ENCODE results near the gene GSK3B. TPM values are rescaled to one million over a fixed set of nuclear protein-coding genes. Genes with fewer than 3 reads are reported as not detected.
"Not testable (repeated sequence)": the region's sequence is repeated elsewhere in the genome, so short reads cannot be mapped to it uniquely, and the experiment has no call there.

GSK3B gene
- total RNA-seq, 6 experiments from 2014 or later = 14.4 to 19.4 (median 18.4) TPM

- Histone ChIP-seq H3K27me3 (no peaks in the 10 kb centered on the region), H3K27ac (no peak overlapping the region), H3K4me1 (peaks cover 0 to 5% (median 0%) of the 10 kb centered on the region in 4 donors), H3K36me3 (no peaks in the 10 kb centered on the region), H3K9me3 (no peaks in the 10 kb centered on the region), H3K4me3 (no peak overlapping the region)
- TF ChIP-seq POLR2A (IDR thresholded peaks at IDR 0.05) (no peak), CTCF (IDR thresholded peaks at IDR 0.05) (no peak)
- DNase-seq (no peak), ATAC-seq (no peak)
- intact Hi-C loops (cut with DNase I) = no loop called here
- 73% methylated on average over 3 of the region's 3 CpGs for WGBS (ENCODE audit: insufficient coverage, low coverage, low lambda C conversion rate, missing lambda C conversion rate)
Observed at GRCh38 chr3:120052677-120053076, 41.6 kb downstream of the GSK3B start.

- Histone ChIP-seq H3K9me3 (no peaks in the 10 kb centered on the region), H3K27me3 (no peaks in the 10 kb centered on the region), H3K36me3 (no peaks in the 10 kb centered on the region), H3K27ac (no peak overlapping the region), H3K4me1 (peaks cover 0 to 5% (median 0%) of the 10 kb centered on the region in 4 donors), H3K4me3 (no peak overlapping the region)
- no peak for ATAC-seq
- TF ChIP-seq CTCF (IDR thresholded peaks at IDR 0.05) = no peak
- no peak for TF ChIP-seq POLR2A (IDR thresholded peaks at IDR 0.05)
- intact Hi-C loops (cut with DNase I) = no loop called here
- no peak for DNase-seq
- 29% methylated on average over 2 of the region's 2 CpGs for WGBS (ENCODE audit: insufficient coverage, low coverage, low lambda C conversion rate, missing lambda C conversion rate)
Observed at GRCh38 chr3:120052225-120052624, 42.0 kb downstream of the GSK3B start.

- ATAC-seq; H3K36me3 ChIP-seq; H3K9me3 ChIP-seq; H3K4me3 ChIP-seq; DNase-seq; H3K27me3 ChIP-seq; H3K4me1 ChIP-seq; H3K27ac ChIP-seq; intact Hi-C loops (cut with DNase I): not testable (repeated sequence)
- 67% methylated on average over 3 of the region's 5 CpGs for WGBS (ENCODE audit: insufficient coverage, low coverage, low lambda C conversion rate, missing lambda C conversion rate)
Observed at GRCh38 chr3:120051570-120051969, 42.7 kb downstream of the GSK3B start.

GRCh38 chr3:120049881-120050539 is 44.2 kb downstream of the GSK3B start:
- Histone ChIP-seq H3K27me3 (no peaks in the 10 kb centered on the region), H3K27ac (no peak overlapping the region), H3K4me3 (no peak overlapping the region), H3K9me3 (peaks cover 0 to 5% (median 0%) of the 10 kb centered on the region in 4 donors), H3K4me1 (peaks cover 0 to 5% (median 0%) of the 10 kb centered on the region in 4 donors), H3K36me3 (no peaks in the 10 kb centered on the region)
- TF ChIP-seq CTCF (IDR thresholded peaks at IDR 0.05) = no peak
- TF ChIP-seq POLR2A (IDR thresholded peaks at IDR 0.05) = no peak
- intact Hi-C loops (cut with DNase I) = no loop called here
- WGBS (ENCODE audit: insufficient coverage, low coverage, low lambda C conversion rate, missing lambda C conversion rate) = 71% methylated on average over 4 of the region's 4 CpGs
- DNase-seq = no peak
- ATAC-seq = no peak

- H3K4me1 ChIP-seq = peaks cover 0 to 5% (median 0%) of the 10 kb centered on the region in 4 donors
- whole genome bisulfite sequencing (ENCODE audit: insufficient coverage, low coverage, low lambda C conversion rate, missing lambda C conversion rate) = 25% methylated on average over 2 of the region's 2 CpGs
Observed at GRCh38 chr3:120049072-120049471, 45.2 kb downstream of the GSK3B start.

More at GRCh38 chr3:120049072-120049471, 45.2 kb downstream of the GSK3B start:
- no peak for TF ChIP-seq CTCF (IDR thresholded peaks at IDR 0.05)
- Histone ChIP-seq H3K4me3 (no peak overlapping the region), H3K36me3 (no peaks in the 10 kb centered on the region), H3K9me3 (peaks cover 0 to 7% (median 0%) of the 10 kb centered on the region in 4 donors), H3K27ac (no peak overlapping the region), H3K27me3 (no peaks in the 10 kb centered on the region)
- intact Hi-C loops (cut with DNase I) = no loop called here
- ATAC-seq = no peak
- no peak for DNase-seq
